HepG2 (cell line): ENCODE results near the gene TLE5. TPM values are rescaled to one million over a fixed set of nuclear protein-coding genes. Genes with fewer than 3 reads are reported as not detected.

Source experiments
- ATAC-seq: fragments of 200-7000 bp; cut with Tn5 transposase; 3 replicates; pipeline ENCODE4 v1.9.1; 2020; ENCODE audit warnings: mild to moderate bottlenecking, moderate library complexity
- BruUV-seq: library from RNA; stranded (reverse); fragments of 400-500 nt; replicated peaks from 2 replicates; lab custom pipeline; 2021; lab: Mats Ljungman, UMichigan
- CTCF ChIA-PET: fragments of 300-600 bp; formaldehyde crosslinking; extraction: SDS; loops from one replicate; lab custom pipeline; 2021; ENCODE audit warnings: low total read pairs, inconsistent platforms, low intra/inter-chr PET ratio; lab: Yijun Ruan, JAX
- POLR2A ChIA-PET: fragments of 350-600 bp; sonication (Branson Sonifier 250); formaldehyde crosslinking; loops from one replicate; lab custom pipeline; 2020; ENCODE audit warnings: antibody characterized with exemption, inconsistent platforms; lab: Yijun Ruan, JAX
- DNase-seq: peaks from one replicate; pipeline ENCODE4 v3.0.0-alpha.2; 2015; ENCODE audit warnings: low spot score
- FAIRE-seq: peaks from 3 replicates; lab custom pipeline; 2011; peaks lifted over from hg19 to GRCh38; lab: Jason Lieb, UNC
- H2AFZ ChIP-seq: one replicate; pipeline ENCODE4 v1.6.1; 2011; ENCODE audit warnings: low read length, inconsistent platforms
- H3K27ac ChIP-seq: fragments of 300-600 bp; 3 replicates; pipeline ENCODE4 v1.8.0; 2011; ENCODE audit warnings: mixed run types, mild to moderate bottlenecking, mixed read lengths, low read length, inconsistent platforms; ENCODE audit not compliant: insufficient read depth; ENCODE audit errors: extremely low read length
- H3K27me3 ChIP-seq, 2 experiments: fragments of 200-600 bp in 1 of 2; 2 replicates in 1 of 2; 3 replicates in 1 of 2; pipeline versions ENCODE4 v1.6.0 to v1.8.0; 2011; ENCODE audit warnings: low read length in 2 of 2, mild to moderate bottlenecking in 2 of 2, moderate library complexity in 2 of 2, inconsistent platforms in 1 of 2; ENCODE audit not compliant: insufficient read depth in 2 of 2, control insufficient read depth in 1 of 2
- H3K36me3 ChIP-seq, 2 experiments: fragments of 200-600 bp in 1 of 2; replicated peaks in 1 of 2; 2 replicates in 1 of 2; 3 replicates in 1 of 2; pipeline versions ENCODE4 v1.5.1 to v1.8.0; 2011; ENCODE audit warnings: low read length in 2 of 2, inconsistent platforms in 1 of 2; ENCODE audit not compliant: insufficient read depth in 2 of 2, control insufficient read depth in 1 of 2
- H3K4me1 ChIP-seq: 2 replicates; pipeline ENCODE4 v1.5.1; 2012; ENCODE audit warnings: low read length, inconsistent platforms; ENCODE audit not compliant: insufficient read depth
- H3K4me2 ChIP-seq: 2 replicates; pipeline ENCODE4 v1.6.0; 2011; ENCODE audit warnings: low read depth, low read length, inconsistent platforms
- H3K4me3 ChIP-seq, 3 experiments: fragments of 200-600 bp in 1 of 3; sonication (generic), shearing (Covaris generic) in 1 of 3; replicated peaks in 1 of 3; 2 replicates each; pipeline ENCODE4 v1.5.1; 2011 to 2016; ENCODE audit warnings: low read length in 3 of 3, inconsistent platforms in 2 of 3, low read depth in 2 of 3, mild to moderate bottlenecking in 2 of 3, control low read depth in 1 of 3, mixed read lengths in 1 of 3; ENCODE audit not compliant: insufficient read depth in 1 of 3
- H3K79me2 ChIP-seq: one replicate; pipeline ENCODE4 v1.6.1; 2011; ENCODE audit warnings: low read length, inconsistent platforms; ENCODE audit not compliant: insufficient read depth
- H3K9ac ChIP-seq: 2 replicates; pipeline ENCODE4 v1.6.0; 2011; ENCODE audit warnings: mild to moderate bottlenecking, low read depth, low read length, inconsistent platforms; ENCODE audit not compliant: insufficient read depth
- H3K9me3 ChIP-seq: 2 replicates; pipeline ENCODE4 v1.5.1; 2012; ENCODE audit warnings: mild to moderate bottlenecking, low read length
- H4K20me1 ChIP-seq: 2 replicates; pipeline ENCODE4 v1.6.0; 2011; ENCODE audit warnings: inconsistent platforms, mild to moderate bottlenecking, low read length, moderate library complexity; ENCODE audit not compliant: insufficient read depth
- ARHGAP35 ChIP-seq: sonication (generic); formaldehyde crosslinking; IDR thresholded peaks from 2 replicates; pipeline ENCODE4 v1.9.0; 2022; ENCODE audit warnings: mild to moderate bottlenecking, inconsistent platforms, moderate library complexity, missing genetic modification reagents, borderline replicate concordance
- CEBPB ChIP-seq: IDR thresholded peaks from 2 replicates; pipeline ENCODE4 v1.6.1; 2011; ENCODE audit warnings: low read depth, low read length, improper control_type of control experiment, borderline replicate concordance
- GPN1 ChIP-seq: sonication (generic); formaldehyde crosslinking; IDR thresholded peaks from 2 replicates; pipeline ENCODE4 v1.5.1; 2020; ENCODE audit warnings: missing genetic modification reagents, borderline replicate concordance
- JUND ChIP-seq: sonication (generic); formaldehyde crosslinking; IDR thresholded peaks from 2 replicates; pipeline ENCODE4 v1.8.0; 2022; ENCODE audit warnings: mild to moderate bottlenecking, missing genetic modification reagents
- MTA3 ChIP-seq: sonication (generic); formaldehyde crosslinking; IDR thresholded peaks from 2 replicates; pipeline ENCODE4 v1.4.0; 2020; ENCODE audit warnings: missing genetic modification reagents
- RORA ChIP-seq: sonication (generic); formaldehyde crosslinking; IDR thresholded peaks from 2 replicates; pipeline ENCODE4 v1.5.0; 2020; ENCODE audit warnings: mild to moderate bottlenecking, missing genetic modification reagents, moderate library complexity
- TMF1 ChIP-seq: sonication (generic); formaldehyde crosslinking; IDR thresholded peaks from 2 replicates; pipeline ENCODE4 v1.8.1; 2022; ENCODE audit warnings: low read depth, missing genetic modification reagents
- ZNF234 ChIP-seq: sonication (generic); formaldehyde crosslinking; conservative IDR thresholded peaks from 2 replicates; pipeline ENCODE4 v1.5.1; 2020; ENCODE audit warnings: mild to moderate bottlenecking, missing genetic modification reagents
- ZNF577 ChIP-seq: sonication (generic); formaldehyde crosslinking; IDR thresholded peaks from 2 replicates; pipeline ENCODE4 v1.4.0; 2020; ENCODE audit warnings: mild to moderate bottlenecking, low read depth, missing genetic modification reagents, borderline replicate concordance
- ZNF678 ChIP-seq: sonication (generic); formaldehyde crosslinking; IDR thresholded peaks from 2 replicates; pipeline ENCODE4 v1.4.0; 2020; ENCODE audit warnings: mild to moderate bottlenecking, missing genetic modification reagents
- ZNF770 ChIP-seq: sonication (generic); formaldehyde crosslinking; IDR thresholded peaks from 2 replicates; pipeline ENCODE4 v1.5.0; 2020; ENCODE audit warnings: mild to moderate bottlenecking, missing genetic modification reagents
- WGBS: methylation state at CpG from one replicate; pipeline ENCODE4 v1.1.6; 2017; ENCODE audit warnings: low lambda C conversion rate; 5-methylcytosine and 5-hydroxymethylcytosine counted together
- in situ Hi-C: cut with HindIII; loops from 2 replicates; pipeline ENCODE4 v1.10.0; 2017; ENCODE audit warnings: low pct_unique_long_range_greater_than_20kb; ENCODE audit not compliant: extremely low pct_ligation_motif_present
- intact Hi-C: fragments of 100-400 bp; cut with micrococcal nuclease; formaldehyde crosslinking; loops from one replicate; pipeline ENCODE4 v1.10.0; 2022; ENCODE audit not compliant: unreplicated experiment
- polyA plus RNA-seq, 8 experiments: library from polyadenylated mRNA; depleted of rRNA in 3 of 8; stranded (reverse) in 7 of 8; unstranded in 1 of 8; fragments of >200 nt; fragmentation: Illumina TruSeq in 4 of 8; extraction: Trizol in 4 of 8; gene quantifications; 2 replicates each; pipeline versions ENCODE4 v1.2.1 to v1.2.3, GENCODE V29; 2011 to 2016; ENCODE audit warnings: low read depth in 4 of 8, missing spikeins in 1 of 8, mixed read lengths in 1 of 8; ENCODE audit not compliant: insufficient read depth in 1 of 8
- total RNA-seq, 5 experiments: library from RNA; depleted of rRNA; stranded (reverse); fragments of >200 nt; fragmentation: Illumina TruSeq; extraction: Trizol; gene quantifications; 2 replicates each; pipeline ENCODE4 v1.2.3, GENCODE V29; 2016; ENCODE audit warnings: low read depth in 1 of 5
- TF ChIP-seq, protein P1 (sequence below): sonication (generic); formaldehyde crosslinking; IDR thresholded peaks from 2 replicates; pipeline ENCODE4 v1.5.0; 2020; ENCODE audit warnings: missing genetic modification reagents
- TF ChIP-seq, protein P2 (sequence below): sonication (generic); formaldehyde crosslinking; IDR thresholded peaks from 2 replicates; pipeline ENCODE4 v1.5.0; 2020; ENCODE audit warnings: missing genetic modification reagents
- TF ChIP-seq, protein P3 (sequence below): sonication (generic); formaldehyde crosslinking; IDR thresholded peaks from 2 replicates; pipeline ENCODE4 v1.4.0; 2020; ENCODE audit warnings: low read depth, missing genetic modification reagents

TLE5 gene
- total and polyA plus RNA-seq, 2 of the 13 experiments (the other 11 are each of a cell fraction or from before 2014, with no cell fraction given) = 62.8 to 189 TPM

DNA sequence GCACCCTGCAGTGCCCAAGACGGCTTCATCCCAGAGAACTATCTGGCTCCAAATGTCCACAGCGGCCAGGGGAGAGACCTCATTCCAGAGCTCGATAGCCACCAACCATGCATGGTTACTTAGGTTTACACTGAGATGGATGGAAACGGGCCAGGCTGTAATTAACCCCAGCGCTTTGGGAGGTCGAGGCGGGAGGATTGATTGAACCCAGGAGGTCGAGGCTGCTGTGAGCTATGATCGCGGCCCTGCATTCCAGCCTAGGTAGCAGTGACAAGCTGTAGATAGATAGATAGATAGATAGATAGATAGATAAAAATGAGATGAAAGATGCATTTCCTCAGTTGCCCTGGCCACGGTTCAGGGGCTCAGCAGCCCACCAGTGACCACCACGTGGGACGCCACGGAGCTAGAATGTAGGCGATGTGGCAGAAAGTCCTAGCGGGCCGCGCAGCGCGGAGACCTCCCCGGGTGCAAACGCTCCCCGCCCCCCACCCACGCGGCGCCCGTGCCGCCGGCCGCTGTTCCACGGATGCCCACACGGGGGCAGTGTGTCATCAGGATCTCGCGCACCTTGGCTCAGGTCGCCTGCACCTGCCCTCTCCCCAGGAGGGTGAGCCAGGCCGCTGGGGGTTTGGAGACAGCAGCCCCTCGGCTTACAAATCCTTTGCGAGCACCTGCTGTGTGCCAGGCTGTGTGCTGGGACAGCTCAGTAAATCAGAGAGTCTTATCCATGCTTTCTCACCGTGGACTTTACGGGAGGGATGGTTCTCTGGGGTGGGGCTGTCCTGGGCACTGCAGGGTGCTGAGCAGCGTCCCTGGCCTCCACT, 13.5 kb upstream of the TLE5 start:
- in situ Hi-C loops (loop anchor here (10.0 kb wide), 1 partner anchor 49 kb away; no protein-coding TSS in a partner anchor), intact Hi-C loops (no loop called here)
- Histone ChIP-seq H3K36me3 (no peaks in the 10 kb centered on the region), H4K20me1 (no peaks in the 10 kb centered on the region), H3K4me1 (peaks cover 20% of the 10 kb centered on the region), H3K9ac (no peak overlapping the region), H2AFZ (no peak overlapping the region), H3K27ac (no peak overlapping the region), H3K4me2 (peak overlapping the region; percentile 69), H3K27me3 (peaks cover 0 to 4% of the 10 kb centered on the region in 2 experiments; a peak in 1 of 5 replicates), H3K9me3 (no peaks in the 10 kb centered on the region), H3K4me3 (peak overlapping the region in 1 of 3 experiments; percentile 44; a peak in 1 of 6 replicates), H3K79me2 (no peaks in the 10 kb centered on the region)
- ATAC-seq (peak; percentile 77), FAIRE-seq (peak; percentile 12), DNase-seq (no peak)
- no TSS peak for BruUV-seq
- CTCF ChIA-PET = interaction anchor here (1.1 to 3.6 kb wide), 4 partner anchors 28 to 114 kb away, joined by 3 to 34 read pairs (median 18); no protein-coding TSS in a partner anchor
- WGBS = 8% methylated on average over 20 of the region's 41 CpGs
- POLR2A ChIA-PET = no interaction called here
- TF ChIP-seq JUND (CRISPR knock-in tag) (no peak), TMF1 (CRISPR knock-in tag) (no peak), ZNF678 (CRISPR knock-in tag) (no peak), ZNF577 (no peak), GPN1 (CRISPR knock-in tag) (no peak), RORA (CRISPR knock-in tag) (no peak), CEBPB (no peak), MTA3 (CRISPR knock-in tag) (no peak), ARHGAP35 (CRISPR knock-in tag) (no peak), ZNF770 (0 out of 2 replicates have a peak, but pooled peaks have one; percentile 11), ZNF234 (CRISPR knock-in tag) (no peak)
- TF ChIP-seq, protein P1, sequence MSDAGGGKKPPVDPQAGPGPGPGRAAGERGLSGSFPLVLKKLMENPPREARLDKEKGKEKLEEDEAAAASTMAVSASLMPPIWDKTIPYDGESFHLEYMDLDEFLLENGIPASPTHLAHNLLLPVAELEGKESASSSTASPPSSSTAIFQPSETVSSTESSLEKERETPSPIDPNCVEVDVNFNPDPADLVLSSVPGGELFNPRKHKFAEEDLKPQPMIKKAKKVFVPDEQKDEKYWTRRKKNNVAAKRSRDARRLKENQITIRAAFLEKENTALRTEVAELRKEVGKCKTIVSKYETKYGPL = no peak
- TF ChIP-seq, protein P2, sequence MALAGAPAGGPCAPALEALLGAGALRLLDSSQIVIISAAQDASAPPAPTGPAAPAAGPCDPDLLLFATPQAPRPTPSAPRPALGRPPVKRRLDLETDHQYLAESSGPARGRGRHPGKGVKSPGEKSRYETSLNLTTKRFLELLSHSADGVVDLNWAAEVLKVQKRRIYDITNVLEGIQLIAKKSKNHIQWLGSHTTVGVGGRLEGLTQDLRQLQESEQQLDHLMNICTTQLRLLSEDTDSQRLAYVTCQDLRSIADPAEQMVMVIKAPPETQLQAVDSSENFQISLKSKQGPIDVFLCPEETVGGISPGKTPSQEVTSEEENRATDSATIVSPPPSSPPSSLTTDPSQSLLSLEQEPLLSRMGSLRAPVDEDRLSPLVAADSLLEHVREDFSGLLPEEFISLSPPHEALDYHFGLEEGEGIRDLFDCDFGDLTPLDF = no peak
- TF ChIP-seq, protein P3, sequence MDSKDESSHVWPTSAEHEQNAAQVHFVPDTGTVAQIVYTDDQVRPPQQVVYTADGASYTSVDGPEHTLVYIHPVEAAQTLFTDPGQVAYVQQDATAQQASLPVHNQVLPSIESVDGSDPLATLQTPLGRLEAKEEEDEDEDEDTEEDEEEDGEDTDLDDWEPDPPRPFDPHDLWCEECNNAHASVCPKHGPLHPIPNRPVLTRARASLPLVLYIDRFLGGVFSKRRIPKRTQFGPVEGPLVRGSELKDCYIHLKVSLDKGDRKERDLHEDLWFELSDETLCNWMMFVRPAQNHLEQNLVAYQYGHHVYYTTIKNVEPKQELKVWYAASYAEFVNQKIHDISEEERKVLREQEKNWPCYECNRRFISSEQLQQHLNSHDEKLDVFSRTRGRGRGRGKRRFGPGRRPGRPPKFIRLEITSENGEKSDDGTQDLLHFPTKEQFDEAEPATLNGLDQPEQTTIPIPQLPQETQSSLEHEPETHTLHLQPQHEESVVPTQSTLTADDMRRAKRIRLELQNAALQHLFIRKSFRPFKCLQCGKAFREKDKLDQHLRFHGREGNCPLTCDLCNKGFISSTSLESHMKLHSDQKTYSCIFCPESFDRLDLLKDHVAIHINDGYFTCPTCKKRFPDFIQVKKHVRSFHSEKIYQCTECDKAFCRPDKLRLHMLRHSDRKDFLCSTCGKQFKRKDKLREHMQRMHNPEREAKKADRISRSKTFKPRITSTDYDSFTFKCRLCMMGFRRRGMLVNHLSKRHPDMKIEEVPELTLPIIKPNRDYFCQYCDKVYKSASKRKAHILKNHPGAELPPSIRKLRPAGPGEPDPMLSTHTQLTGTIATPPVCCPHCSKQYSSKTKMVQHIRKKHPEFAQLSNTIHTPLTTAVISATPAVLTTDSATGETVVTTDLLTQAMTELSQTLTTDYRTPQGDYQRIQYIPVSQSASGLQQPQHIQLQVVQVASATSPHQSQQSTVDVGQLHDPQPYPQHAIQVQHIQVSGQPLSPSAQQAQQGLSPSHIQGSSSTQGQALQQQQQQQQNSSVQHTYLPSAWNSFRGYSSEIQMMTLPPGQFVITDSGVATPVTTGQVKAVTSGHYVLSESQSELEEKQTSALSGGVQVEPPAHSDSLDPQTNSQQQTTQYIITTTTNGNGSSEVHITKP (CRISPR knock-in tag) = no peak
